ENCODE data around the gene GRK2.

GRK2 gene

DNA sequence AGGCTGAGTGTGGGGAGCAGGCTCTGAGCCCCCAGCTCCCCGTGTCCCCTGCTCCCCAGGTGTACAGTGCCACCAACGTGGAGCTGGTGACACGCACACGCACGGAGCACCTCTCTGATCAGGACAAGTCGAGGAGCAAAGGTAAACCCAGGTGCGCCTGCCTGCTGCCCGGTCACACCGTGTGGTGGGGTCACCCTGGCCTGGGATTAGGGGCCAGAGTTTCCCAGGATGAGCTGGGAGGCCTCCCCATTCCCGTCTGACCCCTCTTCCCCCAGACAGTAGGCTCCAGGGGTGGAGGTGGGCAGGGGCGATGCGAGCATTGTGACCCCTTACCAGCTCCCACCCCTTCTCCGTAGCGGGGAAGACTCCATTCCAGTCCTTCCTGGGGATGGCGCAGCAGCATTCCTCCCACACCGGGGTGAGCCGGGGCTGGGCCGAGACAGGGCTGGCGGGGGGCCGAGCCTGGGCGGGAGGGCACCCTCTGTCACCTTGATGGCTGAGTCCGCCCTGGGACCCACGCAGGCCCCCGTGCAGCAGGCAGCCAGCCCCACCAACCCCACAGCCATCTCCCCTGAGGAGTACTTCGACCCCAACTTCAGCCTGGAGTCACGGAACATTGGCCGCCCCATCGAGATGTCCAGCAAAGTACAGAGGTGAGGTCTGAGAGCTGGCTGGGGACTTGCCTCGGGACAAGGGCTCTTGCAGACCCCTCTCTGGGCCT is 33.4 kb downstream of the GRK2 start:
- no peak for DNase-seq (ENCODE audit: low read depth)

GRCh38 chr11:67300256-67300755 is 34.0 kb downstream of the GRK2 start:
- no peak for DNase-seq (ENCODE audit: low read depth)

- no peak for DNase-seq (ENCODE audit: low read depth)
These were observed 34.6 kb downstream of the GRK2 start for GRCh38 chr11:67300756-67301312.

DNA sequence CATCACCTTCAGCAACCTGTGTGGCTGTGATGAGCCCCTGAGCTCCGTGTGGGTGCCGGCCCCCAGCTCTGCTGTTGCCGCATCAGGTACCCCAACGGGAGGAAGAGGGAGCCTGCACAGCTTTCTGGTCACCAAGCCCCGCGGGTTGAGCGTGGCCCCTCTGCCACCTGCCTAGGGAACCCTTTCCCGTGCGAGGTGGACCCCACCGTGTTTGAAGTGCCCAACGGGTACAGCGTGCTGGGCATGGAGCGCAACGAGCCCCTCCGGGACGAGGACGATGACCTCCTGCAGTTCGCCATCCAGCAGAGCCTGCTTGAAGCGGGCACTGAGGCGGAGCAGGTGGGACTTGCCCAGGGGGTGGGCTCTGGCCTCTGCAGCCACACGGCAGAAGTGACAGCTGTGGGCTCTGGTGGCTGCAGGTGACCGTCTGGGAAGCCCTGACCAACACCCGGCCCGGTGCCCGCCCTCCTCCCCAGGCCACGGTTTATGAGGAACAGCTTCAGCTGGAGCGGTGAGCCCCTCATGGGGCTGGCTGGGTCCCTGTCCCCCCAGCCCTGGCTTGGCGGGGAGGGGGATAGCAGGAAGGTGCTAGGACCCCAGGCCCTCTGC is 35.1 kb downstream of the GRK2 start:
- DNase-seq (ENCODE audit: low read depth), result no peak

GRCh38 chr11:67301951-67302516 is 35.8 kb downstream of the GRK2 start:
- peak; percentile 53 for DNase-seq (ENCODE audit: low read depth)

- peak; percentile 21 for DNase-seq (ENCODE audit: low read depth)
These were observed 36.4 kb downstream of the GRK2 start for GRCh38 chr11:67302571-67303131.

- DNase-seq (ENCODE audit: low read depth), result peak; percentile 72
These were observed 37.0 kb downstream of the GRK2 start, which contains the start of gene SSH3 for GRCh38 chr11:67303132-67303834. TSS of gene SSH3 (plus strand) at chr11:67303530. CDS start at chr11:67303626, 96 bp downstream.

DNA sequence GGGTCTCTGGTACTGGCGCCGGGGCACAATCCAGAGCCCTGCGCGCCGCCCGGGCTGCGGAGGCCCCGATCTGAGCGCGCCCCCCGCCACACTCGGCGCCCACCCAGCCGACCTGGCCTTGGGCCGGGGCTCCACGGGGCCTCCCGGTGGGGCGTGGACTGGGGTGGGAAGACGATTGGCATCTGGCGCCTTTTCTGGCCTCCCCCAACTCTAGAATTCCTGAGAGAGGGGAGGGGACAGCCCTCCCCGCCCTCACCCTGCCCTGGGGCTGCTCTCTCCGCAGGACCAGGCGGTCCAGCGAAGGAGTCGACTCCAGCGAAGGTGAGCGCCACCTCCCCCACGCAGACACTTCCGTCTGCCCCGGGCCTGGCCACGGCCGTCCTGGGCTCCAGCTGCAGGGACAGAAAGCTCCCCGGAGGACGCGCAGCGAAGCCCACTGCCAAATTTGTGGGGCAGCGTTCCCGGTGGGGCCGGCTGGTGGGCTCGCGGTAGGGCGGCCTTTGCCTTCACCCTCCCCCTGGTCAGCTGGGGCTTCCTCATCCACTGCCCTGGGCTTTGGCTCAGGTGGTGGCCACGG is 37.6 kb downstream of the GRK2 start:
- DNase-seq (ENCODE audit: low read depth), result peak; percentile 29

- no peak for DNase-seq (ENCODE audit: low read depth)
These were observed 38.3 kb downstream of the GRK2 start for GRCh38 chr11:67304511-67305113.

GRCh38 chr11:67306769-67307544 is 40.7 kb downstream of the GRK2 start:
- no peak for DNase-seq (ENCODE audit: low read depth)

GRCh38 chr11:67307545-67308001 is 41.3 kb downstream of the GRK2 start:
- DNase-seq (ENCODE audit: low read depth), result no peak

DNA sequence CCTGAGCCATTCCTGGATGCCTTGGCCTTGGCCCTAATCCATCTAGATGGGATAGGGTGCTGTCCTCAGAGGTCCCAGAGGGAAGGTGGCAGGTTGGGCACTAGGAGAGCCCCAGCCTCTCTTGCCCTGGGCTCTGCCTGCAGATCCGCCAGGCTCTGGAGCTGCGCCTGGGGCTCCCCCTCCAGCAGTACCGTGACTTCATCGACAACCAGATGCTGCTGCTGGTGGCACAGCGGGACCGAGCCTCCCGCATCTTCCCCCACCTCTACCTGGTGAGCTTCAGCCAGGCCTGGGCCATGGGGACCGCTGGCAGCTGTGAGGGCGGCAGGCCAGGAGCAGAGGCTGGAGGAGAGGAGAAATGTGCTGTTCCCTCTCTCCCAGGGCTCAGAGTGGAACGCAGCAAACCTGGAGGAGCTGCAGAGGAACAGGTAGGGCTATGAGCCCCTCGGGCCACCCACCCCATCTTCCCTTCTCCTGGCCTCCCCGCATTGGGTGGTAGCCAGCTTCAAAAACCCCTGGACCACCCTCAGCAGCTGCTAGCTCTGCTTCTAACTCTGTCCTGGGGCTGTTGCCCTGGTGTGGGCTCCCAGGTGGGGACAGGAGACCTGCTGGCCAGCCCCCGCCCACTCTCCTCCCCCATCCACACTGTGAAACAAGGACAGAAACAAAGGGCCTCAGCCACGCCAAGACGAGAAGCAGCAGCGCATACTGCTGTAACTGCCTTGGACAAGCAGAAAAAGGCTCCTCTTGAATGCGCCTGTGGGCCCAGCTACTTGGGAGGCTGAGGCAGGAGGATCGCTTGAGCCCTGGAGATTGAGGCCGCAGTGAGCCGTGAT is 42.0 kb downstream of the GRK2 start:
- no peak for DNase-seq (ENCODE audit: low read depth)

DNA sequence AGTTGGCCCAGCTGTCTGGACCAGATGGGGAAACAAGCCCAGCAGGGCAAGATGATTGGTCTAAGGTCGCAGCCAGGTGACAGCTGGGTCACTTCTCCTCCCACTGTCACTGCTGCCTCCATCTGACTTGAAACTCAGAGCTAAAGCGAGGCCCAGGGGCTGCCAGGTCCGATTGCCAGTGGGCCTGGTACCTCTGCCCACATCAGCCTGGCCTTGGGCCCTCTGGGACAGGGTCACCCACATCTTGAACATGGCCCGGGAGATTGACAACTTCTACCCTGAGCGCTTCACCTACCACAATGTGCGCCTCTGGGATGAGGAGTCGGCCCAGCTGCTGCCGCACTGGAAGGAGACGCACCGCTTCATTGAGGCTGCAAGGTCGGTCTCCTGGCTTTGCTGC is 42.9 kb downstream of the GRK2 start:
- no peak for DNase-seq (ENCODE audit: low read depth)

DNA sequence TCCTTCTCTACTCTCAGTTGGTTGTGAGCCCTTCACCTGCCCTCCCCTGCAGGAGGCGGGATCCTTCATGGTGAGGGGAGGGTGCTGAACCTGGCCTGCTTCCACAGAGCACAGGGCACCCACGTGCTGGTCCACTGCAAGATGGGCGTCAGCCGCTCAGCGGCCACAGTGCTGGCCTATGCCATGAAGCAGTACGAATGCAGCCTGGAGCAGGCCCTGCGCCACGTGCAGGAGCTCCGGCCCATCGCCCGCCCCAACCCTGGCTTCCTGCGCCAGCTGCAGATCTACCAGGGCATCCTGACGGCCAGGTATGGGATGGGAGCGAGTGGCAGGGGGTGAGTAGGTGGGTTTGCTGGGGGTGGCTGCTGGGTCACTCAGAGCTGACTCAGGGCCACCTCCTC is 43.4 kb downstream of the GRK2 start:
- no peak for DNase-seq (ENCODE audit: low read depth)

- DNase-seq (ENCODE audit: low read depth), result no peak
These were observed 44.2 kb downstream of the GRK2 start for GRCh38 chr11:67310246-67311050.

GRCh38 chr11:67311051-67311555 is 44.8 kb downstream of the GRK2 start:
- DNase-seq (ENCODE audit: low read depth), result no peak

GRCh38 chr11:67311556-67312082 is 45.3 kb downstream of the GRK2 start:
- DNase-seq (ENCODE audit: low read depth), result no peak
